K562 (cell line): ENCODE data around the gene SFR1. TPM values are rescaled to one million over a fixed set of nuclear protein-coding genes. Genes with fewer than 3 reads are reported as not detected.

Experiments used
- ADNP ChIP-seq: fragments of 200-800 bp; sonication (Bioruptor generic); IDR thresholded peaks from 2 replicates; pipeline ENCODE4 v1.6.1; 2016; ENCODE audit warnings: missing genetic modification characterization, missing compliant biosample characterization
- CLOCK ChIP-seq: fragments of 250-450 bp; sonication (Bioruptor Pico); IDR thresholded peaks from 2 replicates; pipeline ENCODE4 v1.4.0; 2020; ENCODE audit warnings: mild to moderate bottlenecking, moderate library complexity, borderline replicate concordance
- DNMT1 ChIP-seq: fragments of 450-650 bp; IDR thresholded peaks from 2 replicates; pipeline ENCODE4 v1.6.1; 2016; ENCODE audit warnings: antibody characterized with exemption, mild to moderate bottlenecking
- E2F6 ChIP-seq, 2 experiments: IDR thresholded peaks; 2 replicates each; pipeline ENCODE4 v1.6.1; 2011; ENCODE audit warnings: borderline replicate concordance in 1 of 2, control low read depth in 1 of 2, low read depth in 1 of 2, low read length in 1 of 2, mild to moderate bottlenecking in 1 of 2, mixed read lengths in 1 of 2, moderate library complexity in 1 of 2; ENCODE audit not compliant: insufficient read depth in 1 of 2, insufficient read length in 1 of 2, poor library complexity in 1 of 2, severe bottlenecking in 1 of 2; ENCODE audit errors: extremely low read depth in 1 of 2
- ELF1 ChIP-seq: fragments of 200-800 bp; sonication (Bioruptor generic); IDR thresholded peaks from 2 replicates; pipeline ENCODE4 v1.6.1; 2016; ENCODE audit warnings: missing genetic modification characterization, missing compliant biosample characterization
- ETV1 ChIP-seq: fragments of 450-650 bp; conservative IDR thresholded peaks from 2 replicates; pipeline ENCODE4 v1.6.1; 2016; ENCODE audit warnings: missing genetic modification characterization, control low read depth, low read depth, missing compliant biosample characterization
- FOXM1 ChIP-seq, 2 experiments: fragments of 450-650 bp in 1 of 2; sonication (generic) in 1 of 2; formaldehyde crosslinking in 1 of 2; IDR thresholded peaks; 2 replicates each; pipeline versions ENCODE4 v1.6.1 to v1.9.0; 2017 to 2022; ENCODE audit warnings: low read depth in 2 of 2, mild to moderate bottlenecking in 2 of 2, missing genetic modification reagents in 1 of 2, moderate library complexity in 1 of 2
- GTF3C2 ChIP-seq: IDR thresholded peaks from 3 replicates; pipeline ENCODE4 v1.6.1; 2011; ENCODE audit warnings: borderline replicate concordance, mild to moderate bottlenecking, moderate library complexity; ENCODE audit not compliant: insufficient read length; ENCODE audit errors: extremely low read depth
- HOXB6 ChIP-seq: fragments of 250-450 bp; sonication (Bioruptor Pico); IDR thresholded peaks from 2 replicates; pipeline ENCODE4 v1.5.1; 2022; ENCODE audit warnings: mild to moderate bottlenecking, borderline replicate concordance
- MCM2 ChIP-seq: fragments of 450-650 bp; IDR thresholded peaks from 2 replicates; pipeline ENCODE4 v1.6.1; 2017; ENCODE audit warnings: low read depth, mild to moderate bottlenecking
- NFRKB ChIP-seq: fragments of 450-650 bp; IDR thresholded peaks from 2 replicates; pipeline ENCODE4 v1.6.1; 2016; ENCODE audit warnings: low read depth
- NONO ChIP-seq, 2 experiments: fragments of 200-400 bp in 1 of 2; fragments of 450-650 bp in 1 of 2; formaldehyde crosslinking in 1 of 2; IDR thresholded peaks; 2 replicates each; pipeline ENCODE4 v1.6.1; 2017; ENCODE audit warnings: low read depth in 2 of 2, mild to moderate bottlenecking in 2 of 2, moderate library complexity in 2 of 2, low read length in 1 of 2
- ZNF280B ChIP-seq: fragments of 250-450 bp; sonication (Bioruptor Pico); IDR thresholded peaks from 2 replicates; pipeline ENCODE4 v1.5.1; 2021; ENCODE audit warnings: mild to moderate bottlenecking
- ZNF79 ChIP-seq: fragments of 250-450 bp; sonication (Bioruptor Pico); IDR thresholded peaks from 2 replicates; pipeline ENCODE4 v1.4.0; 2020; ENCODE audit warnings: low read depth, mild to moderate bottlenecking, moderate library complexity
- polyA plus RNA-seq, 8 experiments: library from polyadenylated mRNA; depleted of rRNA in 4 of 8; stranded (reverse) in 5 of 8; unstranded in 3 of 8; fragments of >200 nt; fragmentation: Nextera tagmentation in 2 of 8; fragmentation: Illumina TruSeq in 1 of 8; extraction: Ambion mirVana in 2 of 8; extraction: Trizol in 1 of 8; gene quantifications; 2 replicates each; pipeline versions ENCODE4 v1.2.1 to v1.2.3, GENCODE V29; 2011 to 2014; ENCODE audit warnings: inconsistent platforms in 1 of 8, missing spikeins in 1 of 8
- total RNA-seq, 7 experiments: library from RNA; depleted of rRNA in 6 of 7; stranded (reverse); fragments of >200 nt in 6 of 7; fragmentation: Illumina TruSeq in 2 of 7; extraction: Trizol in 2 of 7; gene quantifications; 2 replicates each; pipeline versions ENCODE4 v1.2.1 to v1.2.3, GENCODE V29; 2011 to 2021; ENCODE audit warnings: low replicate concordance in 1 of 7

SFR1 gene
- total and polyA plus RNA-seq, 9 of the 15 experiments (the other 6 are each of a cell fraction or from before 2014, with no cell fraction given), result 4.3 to 18.7 (median 9.1) TPM

GRCh38 chr10:104122225-104123107 is 495 bp downstream of the SFR1 start (continued):
- TF ChIP-seq NFRKB (peak; percentile 41; the same call in 1 of the 2 replicates), MCM2 (no peak), HOXB6 (CRISPR knock-in tag) (no peak), DNMT1 (no peak), ADNP (tag) (no peak), GTF3C2 (no peak), ETV1 (tag) (no peak), NONO (IDR thresholded peaks at IDR 0.05; ENCODE audit: low read depth in 2 of 2, low read length in 1 of 2) (peak in 1 of 2 experiments; percentile 47; a peak in 1 of 4 replicates), ELF1 (tag) (no peak), E2F6 (IDR thresholded peaks at IDR 0.05; ENCODE audit: borderline replicate concordance in 1 of 2, extremely low read depth in 1 of 2, insufficient read depth in 1 of 2, insufficient read length in 1 of 2, low read depth in 1 of 2, low read length in 1 of 2, poor library complexity in 1 of 2, severe bottlenecking in 1 of 2) (no peak), ZNF79 (CRISPR knock-in tag) (no peak), FOXM1 (IDR thresholded peaks at IDR 0.05; ENCODE audit: low read depth) (no peak), FOXM1 (CRISPR knock-in tag; IDR thresholded peaks at IDR 0.05; ENCODE audit: low read depth) (no peak), CLOCK (no peak), ZNF280B (CRISPR knock-in tag) (no peak)
